GM12864 (cell line): ENCODE data around the gene PPFIBP1.
"Not testable (repeated sequence)": the region's sequence is repeated elsewhere in the genome, so short reads cannot be mapped to it uniquely, and the experiment has no call there.

ENCODE experiments used
- DNase-seq: peaks from one replicate; pipeline ENCODE4 v3.0.0-alpha.2; 2011; ENCODE audit warnings: low read depth
- H3K4me3 ChIP-seq: 2 replicates; pipeline ENCODE4 v1.5.1; 2011; ENCODE audit warnings: mild to moderate bottlenecking, low read depth, low read length, control low read depth
- CTCF ChIP-seq: IDR thresholded peaks from 2 replicates; pipeline ENCODE4 v1.5.1; 2011; ENCODE audit warnings: low read depth, mild to moderate bottlenecking, moderate library complexity, low read length, control low read depth, inconsistent platforms; ENCODE audit errors: missing control alignments

The PPFIBP1 gene

GRCh38 chr12:27730097-27730588 is 206.1 kb downstream of the PPFIBP1 start:
- DNase-seq = no peak
- TF ChIP-seq CTCF = no peak
- no peak overlapping the region for H3K4me3 ChIP-seq

GRCh38 chr12:27732281-27732680 is 208.3 kb downstream of the PPFIBP1 start:
- peak; percentile 46 for TF ChIP-seq CTCF
- DNase-seq = no peak

GRCh38 chr12:27733052-27733656 is 209.1 kb downstream of the PPFIBP1 start:
- peak; percentile 70 for TF ChIP-seq CTCF
- H3K4me3 ChIP-seq = no peak overlapping the region
- no peak for DNase-seq

More at GRCh38 chr12:27732281-27732680, 208.3 kb downstream of the PPFIBP1 start:
- no peak overlapping the region for H3K4me3 ChIP-seq

- H3K4me3 ChIP-seq = no peak overlapping the region
- no peak for TF ChIP-seq CTCF
- no peak for DNase-seq
Observed at GRCh38 chr12:27733791-27734190, 209.8 kb downstream of the PPFIBP1 start.

GRCh38 chr12:27734321-27734720 is 210.3 kb downstream of the PPFIBP1 start:
- DNase-seq, H3K4me3 ChIP-seq: not testable (repeated sequence)

GRCh38 chr12:27743601-27744000 is 219.6 kb downstream of the PPFIBP1 start:
- TF ChIP-seq CTCF = no peak
- no peak for DNase-seq
- H3K4me3 ChIP-seq = no peak overlapping the region
